Prostate gland (tissue), 2 donors: ENCODE results near the gene KHDC4. TPM values are rescaled to one million over a fixed set of nuclear protein-coding genes. Genes with fewer than 3 reads are reported as not detected.
A peak's percentile ranks its signal among the peaks of the same experiment; 100 is the strongest.

ENCODE experiments used
- DNase-seq: peaks from one replicate; pipeline ENCODE4 v3.0.0-alpha.2; 2019; ENCODE audit warnings: low spot score
- H3K27ac ChIP-seq, 2 donors: fragments of 200-600 bp; sonication (generic); 2 replicates each; pipeline ENCODE4 v1.5.1; 2017 to 2019
- H3K27me3 ChIP-seq: fragments of 200-600 bp; sonication (generic); replicated peaks from 2 replicates; pipeline ENCODE4 v1.5.1; 2019; ENCODE audit not compliant: insufficient read depth
- H3K36me3 ChIP-seq, 2 donors: fragments of 200-600 bp; sonication (generic); 1 replicate in 1 of 2; 2 replicates in 1 of 2; pipeline versions ENCODE4 v1.5.1 to v1.8.1; 2017 to 2019
- H3K4me1 ChIP-seq: fragments of 200-600 bp; sonication (generic); replicated peaks from 2 replicates; pipeline ENCODE4 v1.5.1; 2019
- H3K4me3 ChIP-seq, 2 donors: fragments of 200-600 bp; sonication (generic); 2 replicates each; pipeline ENCODE4 v1.5.1; 2017 to 2019
- H3K9me3 ChIP-seq: fragments of 200-600 bp; sonication (generic); 2 replicates; pipeline ENCODE4 v1.5.1; 2017
- CTCF ChIP-seq, 4 experiments: fragments of 200-600 bp in 2 of 4; fragments of 450-650 bp in 2 of 4; sonication (generic) in 2 of 4; IDR thresholded peaks; 1 replicate in 3 of 4; 2 replicates in 1 of 4; pipeline ENCODE4 v1.5.1; 2016 to 2019; ENCODE audit warnings: antibody characterized with exemption in 4 of 4, mild to moderate bottlenecking in 2 of 4, moderate library complexity in 2 of 4
- POLR2A ChIP-seq: fragments of 450-650 bp; IDR thresholded peaks from one replicate; pipeline ENCODE4 v1.6.1; 2016; ENCODE audit warnings: antibody characterized with exemption, mild to moderate bottlenecking
- POLR2AphosphoS5 ChIP-seq: sonication (generic); formaldehyde crosslinking; IDR thresholded peaks from one replicate; pipeline ENCODE4 v1.6.1; 2017; ENCODE audit warnings: antibody characterized with exemption
- WGBS: methylation state at CpG from one replicate; pipeline ENCODE4 v1.1.5; 2018; 5-methylcytosine and 5-hydroxymethylcytosine counted together
- intact Hi-C: fragments of 100-400 bp; cut with DNase I; formaldehyde crosslinking; loops from one replicate; pipeline ENCODE4 v1.14.2; 2022
- total RNA-seq, 2 donors: library from RNA; depleted of rRNA; stranded (reverse); fragments of >200 nt; gene quantifications; one replicate each; pipeline ENCODE4 v1.1.0, GENCODE V29; 2016

Gene KHDC4
- total RNA-seq, 2 donors from 2014 or later: 49.8 to 66.1 TPM

GRCh38 chr1:155911156-155912055 is 22.8 kb downstream of the KHDC4 start, which contains the start of gene RIT1:
TSS of gene RIT1 (minus strand) at chr1:155911349. CDS start at chr1:155910761, 588 bp downstream.
- WGBS: 6% methylated on average over 34 of the region's 34 CpGs
- Histone ChIP-seq H3K4me1 (no peaks in the 10 kb centered on the region), H3K27me3 (no peaks in the 10 kb centered on the region), H3K36me3 (peaks cover 6 to 15% of the 10 kb centered on the region in 2 donors), H3K9me3 (no peaks in the 10 kb centered on the region), H3K4me3 (peak within 1 kb of the TSS; percentile 61 to 85), H3K27ac (peak within 1 kb of the TSS; percentile 89 to 93)
- TF ChIP-seq POLR2A (peak; percentile 78), POLR2AphosphoS5 (peak; percentile 79), CTCF (IDR thresholded peaks at IDR 0.05) (peak in 1 of 4 experiments; percentile 51)
- intact Hi-C loops: loop anchor here (5.0 to 10.0 kb wide), 2 partner anchors 54 to 157 kb away; partner anchors contain the start of genes GON4L and SYT11
- peak; percentile 81 for DNase-seq

- DNase-seq: peak; percentile 10
- no peaks in the 10 kb centered on the region for H3K4me1 ChIP-seq
- 1% methylated on average over 11 of the region's 11 CpGs for WGBS
- H3K36me3 ChIP-seq: peaks cover 6 to 9% of the 10 kb centered on the region in 2 donors
- no peaks in the 10 kb centered on the region for H3K27me3 ChIP-seq
- intact Hi-C loops: loop anchor here (5.0 to 10.0 kb wide), 2 partner anchors 53 to 156 kb away; partner anchors contain the start of genes GON4L and SYT11
- H3K9me3 ChIP-seq: no peaks in the 10 kb centered on the region
- H3K4me3 ChIP-seq: peak overlapping the region; percentile 61 to 85
- TF ChIP-seq CTCF (IDR thresholded peaks at IDR 0.05): no peak
- TF ChIP-seq POLR2A: no peak
- TF ChIP-seq POLR2AphosphoS5: no peak
- peak overlapping the region; percentile 89 to 93 for H3K27ac ChIP-seq
These were observed 23.5 kb downstream of the KHDC4 start for GRCh38 chr1:155910621-155911121.

GRCh38 chr1:155909894-155910293 is 24.3 kb downstream of the KHDC4 start:
- TF ChIP-seq CTCF (IDR thresholded peaks at IDR 0.05) (no peak), POLR2AphosphoS5 (peak; percentile 56)
- no peaks in the 10 kb centered on the region for H3K9me3 ChIP-seq
- H3K4me1 ChIP-seq: no peaks in the 10 kb centered on the region
- H3K4me3 ChIP-seq: no peak overlapping the region
- intact Hi-C loops: loop anchor here (5.0 to 10.0 kb wide), 2 partner anchors 53 to 155 kb away; partner anchors contain the start of genes GON4L and SYT11
- peak overlapping the region; percentile 89 to 93 for H3K27ac ChIP-seq
- peak; percentile 49 for DNase-seq
- 37% methylated on average over 4 of the region's 4 CpGs for WGBS
- peaks cover 6 to 8% of the 10 kb centered on the region in 2 donors for H3K36me3 ChIP-seq
- H3K27me3 ChIP-seq: no peaks in the 10 kb centered on the region

GRCh38 chr1:155904261-155904660 is 30.0 kb downstream of the KHDC4 start:
- 91% methylated on average over 12 of the region's 12 CpGs for WGBS
- H3K27me3 ChIP-seq: no peaks in the 10 kb centered on the region
- H3K27ac ChIP-seq: no peak overlapping the region
- H3K36me3 ChIP-seq: peaks cover 12 to 34% of the 10 kb centered on the region in 2 donors
- H3K4me1 ChIP-seq: no peaks in the 10 kb centered on the region
- DNase-seq: no peak
- no peak for TF ChIP-seq POLR2A
- no peak for TF ChIP-seq CTCF (IDR thresholded peaks at IDR 0.05)
- TF ChIP-seq POLR2AphosphoS5: no peak
- no peaks in the 10 kb centered on the region for H3K9me3 ChIP-seq
- H3K4me3 ChIP-seq: no peak overlapping the region
- intact Hi-C loops: no loop called here
